ENCODE measurements around the gene UBE4B. TPM values are rescaled to one million over a fixed set of nuclear protein-coding genes. Genes with fewer than 3 reads are reported as not detected.
"Not testable (repeated sequence)": the region's sequence is repeated elsewhere in the genome, so short reads cannot be mapped to it uniquely, and the experiment has no call there.

Gene UBE4B
- total RNA-seq, 1 donor from 2014 or later: 62.2 TPM

DNA sequence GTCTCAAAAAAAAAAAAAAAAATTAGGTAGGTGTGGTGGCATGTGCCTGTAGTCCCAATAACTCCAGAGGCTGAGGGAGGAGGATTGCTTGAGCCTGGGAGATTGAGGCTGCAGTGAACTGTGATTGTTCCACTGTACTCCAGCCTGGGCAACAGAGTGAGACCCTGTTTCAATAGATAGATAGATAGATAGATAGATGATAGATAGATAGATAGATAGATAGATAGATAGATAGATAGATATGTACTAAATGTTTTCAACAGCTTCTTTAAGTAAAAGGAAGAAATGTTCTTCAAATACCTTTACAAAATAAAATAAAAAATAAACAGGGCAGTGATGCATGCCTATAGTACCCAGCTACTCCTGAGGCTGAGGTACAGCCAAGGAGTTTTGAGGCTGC lies 187.4 kb downstream of the UBE4B start:
- H3K4me3 Mint-ChIP-seq (ENCODE audit: unreplicated experiment): no peak overlapping the region
- no peak overlapping the region for H3K27ac Mint-ChIP-seq (ENCODE audit: unreplicated experiment)
- H3K36me3 Mint-ChIP-seq (ENCODE audit: unreplicated experiment): no peaks in the 10 kb centered on the region
- peaks cover 37% of the 10 kb centered on the region for H3K4me1 Mint-ChIP-seq (ENCODE audit: unreplicated experiment)
- no peaks in the 10 kb centered on the region for H3K27me3 Mint-ChIP-seq (ENCODE audit: unreplicated experiment)
- H3K9me3 Mint-ChIP-seq (ENCODE audit: unreplicated experiment): no peaks in the 10 kb centered on the region
- DNase-seq (ENCODE audit: extremely low spot score, unreplicated experiment): no peak
- TF ChIP-seq, protein P1, sequence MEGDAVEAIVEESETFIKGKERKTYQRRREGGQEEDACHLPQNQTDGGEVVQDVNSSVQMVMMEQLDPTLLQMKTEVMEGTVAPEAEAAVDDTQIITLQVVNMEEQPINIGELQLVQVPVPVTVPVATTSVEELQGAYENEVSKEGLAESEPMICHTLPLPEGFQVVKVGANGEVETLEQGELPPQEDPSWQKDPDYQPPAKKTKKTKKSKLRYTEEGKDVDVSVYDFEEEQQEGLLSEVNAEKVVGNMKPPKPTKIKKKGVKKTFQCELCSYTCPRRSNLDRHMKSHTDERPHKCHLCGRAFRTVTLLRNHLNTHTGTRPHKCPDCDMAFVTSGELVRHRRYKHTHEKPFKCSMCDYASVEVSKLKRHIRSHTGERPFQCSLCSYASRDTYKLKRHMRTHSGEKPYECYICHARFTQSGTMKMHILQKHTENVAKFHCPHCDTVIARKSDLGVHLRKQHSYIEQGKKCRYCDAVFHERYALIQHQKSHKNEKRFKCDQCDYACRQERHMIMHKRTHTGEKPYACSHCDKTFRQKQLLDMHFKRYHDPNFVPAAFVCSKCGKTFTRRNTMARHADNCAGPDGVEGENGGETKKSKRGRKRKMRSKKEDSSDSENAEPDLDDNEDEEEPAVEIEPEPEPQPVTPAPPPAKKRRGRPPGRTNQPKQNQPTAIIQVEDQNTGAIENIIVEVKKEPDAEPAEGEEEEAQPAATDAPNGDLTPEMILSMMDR (IDR thresholded peaks at IDR 0.05): no peak

GRCh38 chr1:10220657-10221056 lies 187.9 kb downstream of the UBE4B start:
- H3K4me1 Mint-ChIP-seq (ENCODE audit: unreplicated experiment): peaks cover 40% of the 10 kb centered on the region
- H3K27ac Mint-ChIP-seq (ENCODE audit: unreplicated experiment); H3K9me3 Mint-ChIP-seq (ENCODE audit: unreplicated experiment); H3K36me3 Mint-ChIP-seq (ENCODE audit: unreplicated experiment); H3K27me3 Mint-ChIP-seq (ENCODE audit: unreplicated experiment); H3K4me3 Mint-ChIP-seq (ENCODE audit: unreplicated experiment); DNase-seq (ENCODE audit: extremely low spot score, unreplicated experiment): not testable (repeated sequence)

GRCh38 chr1:10225573-10225972 lies 192.8 kb downstream of the UBE4B start:
- H3K4me3 Mint-ChIP-seq (ENCODE audit: unreplicated experiment): peak overlapping the region; percentile 2
- TF ChIP-seq, protein P1 (IDR thresholded peaks at IDR 0.05): no peak
- no peaks in the 10 kb centered on the region for H3K9me3 Mint-ChIP-seq (ENCODE audit: unreplicated experiment)
- peak overlapping the region; percentile 69 for H3K27ac Mint-ChIP-seq (ENCODE audit: unreplicated experiment)
- H3K4me1 Mint-ChIP-seq (ENCODE audit: unreplicated experiment): peaks cover 30% of the 10 kb centered on the region
- no peaks in the 10 kb centered on the region for H3K27me3 Mint-ChIP-seq (ENCODE audit: unreplicated experiment)
- no peaks in the 10 kb centered on the region for H3K36me3 Mint-ChIP-seq (ENCODE audit: unreplicated experiment)
- no peak for DNase-seq (ENCODE audit: extremely low spot score, unreplicated experiment)

- Mint-ChIP-seq H3K4me3 (ENCODE audit: unreplicated experiment) (no peak overlapping the region), H3K27ac (ENCODE audit: unreplicated experiment) (peak overlapping the region; percentile 3), H3K36me3 (ENCODE audit: unreplicated experiment) (no peaks in the 10 kb centered on the region), H3K9me3 (ENCODE audit: unreplicated experiment) (no peaks in the 10 kb centered on the region), H3K4me1 (ENCODE audit: unreplicated experiment) (peaks cover 39% of the 10 kb centered on the region), H3K27me3 (ENCODE audit: unreplicated experiment) (no peaks in the 10 kb centered on the region)
- DNase-seq (ENCODE audit: extremely low spot score, unreplicated experiment): no peak
- TF ChIP-seq, protein P1 (IDR thresholded peaks at IDR 0.05): no peak
Measured at GRCh38 chr1:10228528-10228927, 195.8 kb downstream of the UBE4B start.

DNA sequence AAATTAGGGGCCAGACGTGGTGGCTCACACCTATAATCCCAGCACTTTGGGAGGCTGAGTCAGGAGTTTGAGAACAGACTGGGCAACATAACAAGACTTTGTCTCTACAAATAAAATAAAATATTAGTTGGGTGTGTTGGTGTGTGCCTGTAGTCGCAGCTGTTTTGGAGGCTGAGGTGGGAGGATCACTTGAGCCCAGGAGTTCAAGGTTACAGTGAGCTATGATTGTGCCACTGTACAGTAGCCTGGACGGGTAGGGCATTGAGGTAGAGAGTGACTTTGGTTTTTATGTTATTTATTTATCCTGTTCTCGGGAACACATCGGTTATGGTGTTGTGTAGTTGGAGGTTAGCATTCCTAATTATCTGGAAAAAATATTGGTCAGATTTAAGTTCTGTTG lies 197.1 kb downstream of the UBE4B start:
- Mint-ChIP-seq H3K4me1 (ENCODE audit: unreplicated experiment) (peaks cover 37% of the 10 kb centered on the region), H3K27ac (ENCODE audit: unreplicated experiment) (no peak overlapping the region)

More for the DNA sequence above, 197.1 kb downstream of the UBE4B start:
- no peaks in the 10 kb centered on the region for H3K36me3 Mint-ChIP-seq (ENCODE audit: unreplicated experiment)
- TF ChIP-seq, protein P1 (IDR thresholded peaks at IDR 0.05): no peak
- no peaks in the 10 kb centered on the region for H3K9me3 Mint-ChIP-seq (ENCODE audit: unreplicated experiment)
- no peak for DNase-seq (ENCODE audit: extremely low spot score, unreplicated experiment)
- no peak overlapping the region for H3K4me3 Mint-ChIP-seq (ENCODE audit: unreplicated experiment)
- H3K27me3 Mint-ChIP-seq (ENCODE audit: unreplicated experiment): no peaks in the 10 kb centered on the region

Small RNA genes lying within 50 kb of the gene (microRNA-seq; reads per million reads assigned to microRNA genes)
- gene MIR1273D (ENCODE audit: unreplicated experiment): not detected

Other genes starting within 250 kb of the UBE4B start
- gene CLSTN1, start 209.0 kb upstream of the UBE4B start, total RNA-seq: 179 and 187 TPM in 2 replicates
- 27.6 and 30.4 TPM in 2 replicates for gene CTNNBIP1, start 122.7 kb upstream of the UBE4B start, total RNA-seq
- gene LZIC, start 89.6 kb upstream of the UBE4B start, total RNA-seq: 28.6 and 32.3 TPM in 2 replicates
- gene NMNAT1, start 89.5 kb upstream of the UBE4B start, total RNA-seq: 14.5 TPM in 2 replicates
- gene RBP7, start 35.7 kb upstream of the UBE4B start, total RNA-seq: not detected in 2 replicates
- gene KIF1B, start 177.6 kb downstream of the UBE4B start, total RNA-seq: 48.9 and 51.5 TPM in 2 replicates